ENCODE results near the gene HAPLN2.
A peak's percentile ranks its signal among the peaks of the same experiment; 100 is the strongest.

HAPLN2 gene

GRCh38 chr1:156643778-156644092 lies 24.5 kb downstream of the HAPLN2 start:
- no peak for DNase-seq (ENCODE audit: low read depth in 1 of 2, low spot score in 1 of 2)

GRCh38 chr1:156644146-156644545 lies 24.9 kb downstream of the HAPLN2 start:
- no peak for DNase-seq (ENCODE audit: low read depth in 1 of 2, low spot score in 1 of 2)

DNA sequence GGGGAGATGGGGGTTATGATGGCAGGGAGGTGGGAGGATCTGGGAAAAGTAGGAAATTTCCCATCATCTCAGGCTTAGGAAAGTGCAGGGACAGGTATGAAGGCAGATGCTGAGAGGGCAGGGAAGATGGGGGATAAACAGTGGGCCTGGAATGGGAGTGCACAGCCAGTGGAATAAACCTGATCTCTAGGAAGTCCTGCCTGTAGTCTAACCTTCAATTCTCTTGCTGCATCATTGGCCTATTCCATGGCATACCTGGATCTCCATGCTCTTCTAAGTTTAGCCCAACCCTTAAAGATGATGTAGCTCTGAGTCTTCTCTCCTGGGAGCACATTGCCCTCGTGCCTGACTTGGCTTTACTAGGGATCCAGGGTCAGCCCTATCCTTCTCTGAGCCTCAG lies 25.4 kb downstream of the HAPLN2 start:
- no peak for DNase-seq (ENCODE audit: low read depth in 1 of 2, low spot score in 1 of 2)

GRCh38 chr1:156645056-156645455 lies 25.8 kb downstream of the HAPLN2 start:
- no peak for DNase-seq (ENCODE audit: low read depth in 1 of 2, low spot score in 1 of 2)

- no peak for DNase-seq (ENCODE audit: low read depth in 1 of 2, low spot score in 1 of 2)
Observed at GRCh38 chr1:156645666-156646065, 26.5 kb downstream of the HAPLN2 start.

DNA sequence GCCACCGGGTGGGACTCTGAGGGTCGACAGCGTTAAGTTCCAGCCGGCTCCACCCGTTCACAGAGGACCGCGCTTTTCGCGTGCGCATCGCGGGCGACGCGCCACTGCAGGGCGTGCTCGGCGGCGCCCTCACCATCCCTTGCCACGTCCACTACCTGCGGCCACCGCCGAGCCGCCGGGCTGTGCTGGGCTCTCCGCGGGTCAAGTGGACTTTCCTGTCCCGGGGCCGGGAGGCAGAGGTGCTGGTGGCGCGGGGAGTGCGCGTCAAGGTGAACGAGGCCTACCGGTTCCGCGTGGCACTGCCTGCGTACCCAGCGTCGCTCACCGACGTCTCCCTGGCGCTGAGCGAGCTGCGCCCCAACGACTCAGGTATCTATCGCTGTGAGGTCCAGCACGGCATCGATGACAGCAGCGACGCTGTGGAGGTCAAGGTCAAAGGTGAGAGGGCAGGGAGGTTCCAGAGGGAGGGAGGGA lies 27.6 kb downstream of the HAPLN2 start:
- no peak for DNase-seq (ENCODE audit: low read depth in 1 of 2, low spot score in 1 of 2)

DNA sequence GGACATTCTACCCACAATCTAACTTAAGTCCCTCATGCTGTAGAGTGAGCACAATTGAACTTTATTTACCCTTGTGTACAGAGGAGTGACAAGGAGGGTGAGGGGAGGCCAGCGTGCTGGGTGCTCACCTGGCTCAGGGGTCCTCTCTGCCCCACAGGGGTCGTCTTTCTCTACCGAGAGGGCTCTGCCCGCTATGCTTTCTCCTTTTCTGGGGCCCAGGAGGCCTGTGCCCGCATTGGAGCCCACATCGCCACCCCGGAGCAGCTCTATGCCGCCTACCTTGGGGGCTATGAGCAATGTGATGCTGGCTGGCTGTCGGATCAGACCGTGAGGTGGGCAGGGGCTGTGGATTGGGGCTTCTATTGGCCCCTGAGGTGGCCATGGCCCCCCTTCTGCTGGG lies 28.1 kb downstream of the HAPLN2 start:
- no peak for DNase-seq (ENCODE audit: low read depth in 1 of 2, low spot score in 1 of 2)

GRCh38 chr1:156648496-156648895 lies 29.3 kb downstream of the HAPLN2 start:
- DNase-seq (ENCODE audit: low read depth in 1 of 2, low spot score in 1 of 2) = no peak

- DNase-seq (ENCODE audit: low read depth in 1 of 2, low spot score in 1 of 2) = no peak
Observed at GRCh38 chr1:156648951-156649350, 29.7 kb downstream of the HAPLN2 start.

DNA sequence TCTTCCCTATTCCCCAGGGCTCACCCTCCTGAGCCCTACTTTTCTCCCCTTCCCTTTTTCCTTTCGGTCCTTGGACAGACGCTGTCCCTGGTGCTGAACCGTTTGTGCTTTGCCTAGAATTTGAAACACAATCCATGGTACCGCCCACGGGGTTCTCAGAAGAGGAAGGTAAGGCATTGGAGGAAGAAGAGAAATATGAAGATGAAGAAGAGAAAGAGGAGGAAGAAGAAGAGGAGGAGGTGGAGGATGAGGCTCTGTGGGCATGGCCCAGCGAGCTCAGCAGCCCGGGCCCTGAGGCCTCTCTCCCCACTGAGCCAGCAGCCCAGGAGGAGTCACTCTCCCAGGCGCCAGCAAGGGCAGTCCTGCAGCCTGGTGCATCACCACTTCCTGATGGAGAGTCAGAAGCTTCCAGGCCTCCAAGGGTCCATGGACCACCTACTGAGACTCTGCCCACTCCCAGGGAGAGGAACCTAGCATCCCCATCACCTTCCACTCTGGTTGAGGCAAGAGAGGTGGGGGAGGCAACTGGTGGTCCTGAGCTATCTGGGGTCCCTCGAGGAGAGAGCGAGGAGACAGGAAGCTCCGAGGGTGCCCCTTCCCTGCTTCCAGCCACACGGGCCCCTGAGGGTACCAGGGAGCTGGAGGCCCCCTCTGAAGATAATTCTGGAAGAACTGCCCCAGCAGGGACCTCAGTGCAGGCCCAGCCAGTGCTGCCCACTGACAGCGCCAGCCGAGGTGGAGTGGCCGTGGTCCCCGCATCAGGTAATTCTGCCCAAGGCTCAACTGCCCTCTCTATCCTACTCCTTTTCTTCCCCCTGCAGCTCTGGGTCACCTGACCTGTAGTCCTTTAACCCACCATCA lies 33.1 kb downstream of the HAPLN2 start:
- no peak for DNase-seq (ENCODE audit: low read depth in 1 of 2, low spot score in 1 of 2)

GRCh38 chr1:156652992-156653355 lies 33.8 kb downstream of the HAPLN2 start:
- DNase-seq (ENCODE audit: low read depth in 1 of 2, low spot score in 1 of 2) = no peak

GRCh38 chr1:156654700-156655099 lies 35.5 kb downstream of the HAPLN2 start:
- DNase-seq (ENCODE audit: low read depth in 1 of 2, low spot score in 1 of 2) = no peak

DNA sequence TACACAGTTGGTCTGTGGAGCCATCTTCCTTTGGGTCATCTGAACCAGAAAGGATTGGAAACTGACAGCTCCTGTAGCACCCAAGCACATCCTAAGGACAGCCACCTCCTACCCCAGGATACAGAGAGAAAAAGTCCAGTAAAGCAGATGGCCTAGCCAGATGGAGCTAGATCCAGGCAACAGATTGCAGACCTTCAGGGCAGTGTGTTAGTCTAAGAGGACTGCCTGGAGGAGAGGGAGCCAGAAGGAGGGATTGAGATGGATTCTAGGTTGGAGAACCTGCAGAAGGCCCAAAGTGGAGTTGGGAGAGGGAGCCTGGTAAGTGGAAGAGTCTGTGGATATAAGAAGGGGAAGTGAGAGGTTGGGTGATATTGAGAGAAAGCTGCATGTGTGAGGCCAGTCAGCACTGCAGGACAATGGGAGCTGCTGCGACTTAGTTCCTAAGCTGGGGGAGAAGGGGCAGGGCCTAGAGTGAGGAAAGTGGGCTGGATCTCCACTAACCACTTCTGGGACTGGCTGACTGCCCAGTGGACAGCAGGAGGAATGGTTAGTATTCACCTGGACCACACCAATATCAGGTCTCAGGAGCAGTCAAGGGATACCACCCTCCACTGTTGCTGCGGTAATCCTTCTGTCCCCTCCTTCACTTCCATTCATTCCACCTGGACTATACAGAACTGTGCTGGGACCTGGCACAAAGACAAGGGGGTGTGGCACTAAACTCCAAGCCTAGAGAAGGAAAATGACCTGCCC lies 36.1 kb downstream of the HAPLN2 start:
- no peak for DNase-seq (ENCODE audit: low read depth in 1 of 2, low spot score in 1 of 2)

DNA sequence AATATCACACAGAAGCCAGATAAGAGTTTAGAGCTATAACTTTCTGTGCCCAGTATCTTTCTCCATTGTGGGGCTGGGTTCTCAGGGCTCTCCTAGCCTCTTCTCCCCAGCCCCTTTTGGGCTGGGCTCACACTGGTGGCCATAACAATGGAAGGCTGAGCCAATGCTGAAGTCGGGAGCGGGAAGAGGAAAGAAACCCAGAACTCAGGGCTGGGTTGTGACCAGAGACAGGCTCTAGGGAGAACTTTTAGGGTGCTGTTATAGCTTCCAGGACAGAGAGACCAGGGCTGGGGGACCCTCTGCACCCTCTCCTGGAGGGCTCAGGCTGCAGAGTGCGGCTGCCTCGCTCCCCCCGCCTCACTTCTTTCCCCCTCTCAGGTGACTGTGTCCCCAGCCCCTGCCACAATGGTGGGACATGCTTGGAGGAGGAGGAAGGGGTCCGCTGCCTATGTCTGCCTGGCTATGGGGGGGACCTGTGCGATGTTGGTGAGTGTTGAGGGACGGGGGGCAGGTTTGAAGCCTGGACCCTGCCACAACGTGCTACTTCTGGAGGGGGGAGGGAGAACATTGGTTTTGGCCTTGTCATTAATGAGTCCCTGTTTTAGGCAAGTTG lies 36.8 kb downstream of the HAPLN2 start:
- DNase-seq (ENCODE audit: low read depth in 1 of 2, low spot score in 1 of 2) = no peak

- DNase-seq (ENCODE audit: low read depth in 1 of 2, low spot score in 1 of 2) = peak; percentile 63 to 71
Observed at GRCh38 chr1:156656806-156657740, 37.9 kb downstream of the HAPLN2 start.

DNA sequence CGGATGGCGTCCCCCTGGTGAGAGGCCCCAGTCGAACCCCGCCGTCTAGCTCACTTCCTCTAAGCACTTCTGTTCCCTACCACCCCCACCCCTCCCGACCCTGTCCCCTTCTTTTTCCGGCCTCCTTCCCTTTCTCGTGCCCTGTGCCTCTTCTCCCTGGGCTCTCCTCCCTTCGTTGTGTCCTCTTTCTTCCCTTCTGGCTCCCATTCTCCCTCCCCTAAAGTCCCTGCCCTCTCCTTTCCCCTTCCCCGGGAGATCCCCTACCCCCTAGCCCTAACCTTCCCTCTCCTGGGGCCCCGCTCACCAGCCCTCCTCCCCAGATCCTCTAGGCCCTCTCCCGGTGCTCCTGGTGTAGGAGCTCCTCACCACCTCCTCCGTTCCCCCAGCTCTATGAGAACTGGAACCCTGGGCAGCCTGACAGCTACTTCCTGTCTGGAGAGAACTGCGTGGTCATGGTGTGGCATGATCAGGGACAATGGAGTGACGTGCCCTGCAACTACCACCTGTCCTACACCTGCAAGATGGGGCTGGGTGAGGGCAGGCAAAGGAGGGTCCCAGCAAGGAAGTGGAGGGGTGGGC lies 38.6 kb downstream of the HAPLN2 start:
- no peak for DNase-seq (ENCODE audit: low read depth in 1 of 2, low spot score in 1 of 2)

- no peak for DNase-seq (ENCODE audit: low read depth in 1 of 2, low spot score in 1 of 2)
Observed at GRCh38 chr1:156658496-156658895, 39.3 kb downstream of the HAPLN2 start.

DNA sequence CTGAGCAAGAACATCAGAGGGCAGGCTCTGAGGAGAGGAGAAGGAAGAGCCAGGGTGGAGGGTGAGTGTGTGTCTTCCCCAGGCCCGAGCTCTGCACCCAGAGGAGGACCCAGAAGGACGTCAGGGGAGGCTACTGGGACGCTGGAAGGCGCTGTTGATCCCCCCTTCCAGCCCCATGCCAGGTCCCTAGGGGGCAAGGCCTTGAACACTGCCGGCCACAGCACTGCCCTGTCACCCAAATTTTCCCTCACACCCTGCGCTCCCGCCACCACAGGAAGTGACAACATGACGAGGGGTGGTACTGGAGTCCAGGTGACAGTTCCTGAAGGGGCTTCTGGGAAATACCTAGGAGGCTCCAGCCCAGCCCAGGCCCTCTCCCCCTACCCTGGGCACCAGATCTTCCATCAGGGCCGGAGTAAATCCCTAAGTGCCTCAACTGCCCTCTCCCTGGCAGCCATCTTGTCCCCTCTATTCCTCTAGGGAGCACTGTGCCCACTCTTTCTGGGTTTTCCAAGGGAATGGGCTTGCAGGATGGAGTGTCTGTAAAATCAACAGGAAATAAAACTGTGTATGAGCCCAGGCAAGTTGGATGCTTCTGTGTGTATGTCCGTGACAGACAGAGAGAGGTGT lies 39.8 kb downstream of the HAPLN2 start:
- DNase-seq (ENCODE audit: low read depth in 1 of 2, low spot score in 1 of 2) = no peak

- DNase-seq (ENCODE audit: low read depth in 1 of 2, low spot score in 1 of 2) = no peak
Observed at GRCh38 chr1:156659661-156659987, 40.4 kb downstream of the HAPLN2 start.

DNA sequence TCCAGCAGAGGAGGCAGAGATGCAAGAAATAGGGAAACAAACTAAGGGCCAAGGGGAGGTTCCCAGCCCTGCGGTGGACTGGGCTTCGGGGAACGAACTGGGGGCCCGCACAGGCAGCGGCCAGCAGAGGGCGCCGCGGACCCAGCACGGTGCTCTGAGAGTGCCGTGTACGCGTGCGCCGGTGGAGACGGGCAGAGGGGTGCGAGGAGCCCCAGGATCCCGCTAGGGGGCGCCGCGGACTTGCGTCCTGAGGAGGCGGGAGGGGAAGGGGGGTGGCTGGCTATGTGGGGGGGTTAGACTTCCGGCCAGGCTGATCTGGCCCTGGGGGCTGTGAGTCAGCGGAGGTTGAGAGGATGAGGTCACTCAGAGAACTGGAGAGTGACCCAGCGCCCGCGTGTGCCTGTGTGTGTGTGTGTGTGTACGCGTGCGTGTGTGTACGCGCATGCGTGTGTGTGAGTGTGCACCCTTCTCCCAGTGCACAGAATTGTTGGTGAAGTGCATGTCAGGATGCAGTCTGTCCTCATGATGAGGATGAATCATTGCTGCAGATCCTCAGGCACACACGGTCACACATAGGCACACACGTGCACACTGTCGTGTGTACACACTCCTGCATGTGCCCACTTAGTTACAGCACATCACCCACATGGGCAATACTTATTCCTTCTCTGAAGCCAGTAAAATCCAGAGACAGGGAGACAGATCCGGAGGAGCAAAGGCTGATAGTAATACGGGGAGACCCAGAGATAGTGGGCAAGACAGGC lies 41.0 kb downstream of the HAPLN2 start:
- peak; percentile 78 to 90 for DNase-seq (ENCODE audit: low read depth in 1 of 2, low spot score in 1 of 2)

Data from stimulated activated CD4-positive, alpha-beta T cell treated with anti-CD3 and anti-CD28 coated beads, Interleukin-15, amount 100 ng/mL, for 1 hour (primary cell).